ENCODE measurements around the gene ZNF92. TPM values are rescaled to one million over a fixed set of nuclear protein-coding genes. Genes with fewer than 3 reads are reported as not detected.

The ZNF92 gene
- total and polyA plus RNA-seq, 2 of the 13 experiments (the other 11 are each of a cell fraction or from before 2014, with no cell fraction given), result 4.0 to 13.2 TPM

GRCh38 chr7:65379318-65379717 lies 5.7 kb downstream of the ZNF92 start (continued):
- TF ChIP-seq ZNF574 (CRISPR knock-in tag; IDR thresholded peaks at IDR 0.05), result no peak
- no peak for TF ChIP-seq ZBTB20 (CRISPR knock-in tag; IDR thresholded peaks at IDR 0.05; ENCODE audit: borderline replicate concordance, low read depth)
- TF ChIP-seq NFIC (IDR thresholded peaks at IDR 0.05; ENCODE audit: low read length), result no peak
- TF ChIP-seq TBX3 (IDR thresholded peaks at IDR 0.05; ENCODE audit: borderline replicate concordance), result no peak
- 0 out of 2 replicates have a peak, but pooled peaks have one; percentile 26 for TF ChIP-seq ZMYM4 (CRISPR knock-in tag; IDR thresholded peaks at IDR 0.05)
- no peak for TF ChIP-seq TBX2 (CRISPR knock-in tag; IDR thresholded peaks at IDR 0.05; ENCODE audit: borderline replicate concordance)
- TF ChIP-seq MXI1 (IDR thresholded peaks at IDR 0.05; ENCODE audit: borderline replicate concordance, low read depth, low read length), result no peak
- TF ChIP-seq RBM39 (IDR thresholded peaks at IDR 0.05; ENCODE audit: low read depth, low read length, poor library complexity, severe bottlenecking), result no peak
- no peak for TF ChIP-seq MED1 (CRISPR knock-in tag; IDR thresholded peaks at IDR 0.05)
- TF ChIP-seq DMTF1 (CRISPR knock-in tag; IDR thresholded peaks at IDR 0.05), result no peak
- no peak for TF ChIP-seq SP2 (CRISPR knock-in tag; IDR thresholded peaks at IDR 0.05)
- no peak for TF ChIP-seq BCL6 (CRISPR knock-in tag; IDR thresholded peaks at IDR 0.05)
- TF ChIP-seq HMGA1 (CRISPR knock-in tag; conservative IDR thresholded peaks at IDR 0.05), result no peak
- no peak for TF ChIP-seq XRCC5 (optimal IDR thresholded peaks at IDR 0.05; ENCODE audit: low read length)
- TF ChIP-seq KIAA2018 (CRISPR knock-in tag; IDR thresholded peaks at IDR 0.05; ENCODE audit: borderline replicate concordance), result no peak
- TF ChIP-seq TEAD2 (CRISPR knock-in tag; IDR thresholded peaks at IDR 0.05), result no peak
- peak; percentile 31; the same call in 1 of the 2 replicates for TF ChIP-seq SALL1 (CRISPR knock-in tag; IDR thresholded peaks at IDR 0.05)
